GM19324 (cell line): ENCODE results near the gene LAMA5.

Experiments
- ATAC-seq: cut with Tn5 transposase; IDR thresholded peaks from one replicate; pipeline ENCODE4 v1.9.1; 2021; ENCODE audit warnings: mild to moderate bottlenecking, moderate library complexity; ENCODE audit not compliant: unreplicated experiment, low FRiP score

Gene LAMA5

GRCh38 chr20:62307226-62308101, 59.6 kb downstream of the LAMA5 start:
- no peak for ATAC-seq

GRCh38 chr20:62306414-62307187, 60.5 kb downstream of the LAMA5 start:
- ATAC-seq: no peak

- no peak for ATAC-seq
These were observed 61.2 kb downstream of the LAMA5 start for GRCh38 chr20:62305765-62306413.

GRCh38 chr20:62305149-62305764, 61.9 kb downstream of the LAMA5 start:
- ATAC-seq: no peak

- no peak for ATAC-seq
These were observed 62.6 kb downstream of the LAMA5 start for GRCh38 chr20:62304331-62305148.

GRCh38 chr20:62303340-62304226, 63.5 kb downstream of the LAMA5 start:
- no peak for ATAC-seq

GRCh38 chr20:62303062-62303339, 64.1 kb downstream of the LAMA5 start:
- ATAC-seq: no peak

GRCh38 chr20:62302341-62303061, 64.6 kb downstream of the LAMA5 start, which contains the start of gene ADRM1:
Gene ADRM1, plus strand, starts transcription at chr20:62302997. Its CDS starts 572 bp downstream, at chr20:62303569.
- peak; percentile 89 for ATAC-seq

- peak; percentile 18 for ATAC-seq
These were observed 65.3 kb downstream of the LAMA5 start for GRCh38 chr20:62301773-62302340.

- ATAC-seq: no peak
These were observed 65.9 kb downstream of the LAMA5 start for GRCh38 chr20:62301111-62301668.

GRCh38 chr20:62300319-62300718, 66.8 kb downstream of the LAMA5 start:
- no peak for ATAC-seq

GRCh38 chr20:62299666-62300236, 67.4 kb downstream of the LAMA5 start:
- ATAC-seq: no peak

- no peak for ATAC-seq
These were observed 68.4 kb downstream of the LAMA5 start for GRCh38 chr20:62298577-62299249.

GRCh38 chr20:62297449-62298227, 69.5 kb downstream of the LAMA5 start:
- no peak for ATAC-seq

- ATAC-seq: no peak
These were observed 70.2 kb downstream of the LAMA5 start for GRCh38 chr20:62296724-62297448.
